Measurements from ENCODE around the gene RPS6KA4. TPM values are rescaled to one million over a fixed set of nuclear protein-coding genes. Genes with fewer than 3 reads are reported as not detected.

The RPS6KA4 gene
- 10 to 100 TPM; 19.1 to 36.1 (median 26.0) TPM for total RNA-seq

GRCh38 chr11:64358907-64359711 is at the start of gene RPS6KA4:
Gene RPS6KA4, plus strand, starts transcription at chr11:64359162. Its CDS starts 74 bp downstream, at chr11:64359236.
- H3K36me3 ChIP-seq, result peaks cover 12 to 41% (median 40%) of the 10 kb centered on the region in 4 donors
- H3K4me1 ChIP-seq, result peaks cover 33 to 50% (median 48%) of the 10 kb centered on the region in 4 donors
- peak within 1 kb of the TSS; percentile 83 to 89 (median 86) for H3K27ac ChIP-seq (replicated peaks in 1 of 4)
- peak within 1 kb of the TSS; percentile 76 to 96 (median 78) for H3K4me3 ChIP-seq
- H3K27me3 ChIP-seq, result no peaks in the 10 kb centered on the region
- H3K9me3 ChIP-seq, result no peaks in the 10 kb centered on the region
- no peak for DNase-seq (ENCODE audit: extremely low spot score)
- TF ChIP-seq POLR2AphosphoS5 (IDR thresholded peaks at IDR 0.05) (peak; percentile 58 to 75), POLR2A (IDR thresholded peaks at IDR 0.05; ENCODE audit: low read depth) (no peak)
- WGBS, result under 1% methylated on average over 68 of the region's 70 CpGs
- intact Hi-C loops (cut with DNase I), result no loop called here

- intact Hi-C loops (cut with DNase I), result no loop called here
- 89% methylated on average over 10 of the region's 10 CpGs for WGBS
- Histone ChIP-seq H3K4me3 (no peak overlapping the region), H3K4me1 (peaks cover 14 to 41% (median 31%) of the 10 kb centered on the region in 4 donors), H3K36me3 (peaks cover 12 to 42% (median 34%) of the 10 kb centered on the region in 4 donors), H3K9me3 (no peaks in the 10 kb centered on the region), H3K27me3 (no peaks in the 10 kb centered on the region), H3K27ac (replicated peaks in 1 of 4) (peak overlapping the region; percentile 50 to 73 (median 66))
- TF ChIP-seq, protein P1, sequence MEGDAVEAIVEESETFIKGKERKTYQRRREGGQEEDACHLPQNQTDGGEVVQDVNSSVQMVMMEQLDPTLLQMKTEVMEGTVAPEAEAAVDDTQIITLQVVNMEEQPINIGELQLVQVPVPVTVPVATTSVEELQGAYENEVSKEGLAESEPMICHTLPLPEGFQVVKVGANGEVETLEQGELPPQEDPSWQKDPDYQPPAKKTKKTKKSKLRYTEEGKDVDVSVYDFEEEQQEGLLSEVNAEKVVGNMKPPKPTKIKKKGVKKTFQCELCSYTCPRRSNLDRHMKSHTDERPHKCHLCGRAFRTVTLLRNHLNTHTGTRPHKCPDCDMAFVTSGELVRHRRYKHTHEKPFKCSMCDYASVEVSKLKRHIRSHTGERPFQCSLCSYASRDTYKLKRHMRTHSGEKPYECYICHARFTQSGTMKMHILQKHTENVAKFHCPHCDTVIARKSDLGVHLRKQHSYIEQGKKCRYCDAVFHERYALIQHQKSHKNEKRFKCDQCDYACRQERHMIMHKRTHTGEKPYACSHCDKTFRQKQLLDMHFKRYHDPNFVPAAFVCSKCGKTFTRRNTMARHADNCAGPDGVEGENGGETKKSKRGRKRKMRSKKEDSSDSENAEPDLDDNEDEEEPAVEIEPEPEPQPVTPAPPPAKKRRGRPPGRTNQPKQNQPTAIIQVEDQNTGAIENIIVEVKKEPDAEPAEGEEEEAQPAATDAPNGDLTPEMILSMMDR (IDR thresholded peaks at IDR 0.05), result no peak
- TF ChIP-seq POLR2A (IDR thresholded peaks at IDR 0.05; ENCODE audit: low read depth) (no peak), EP300 (IDR thresholded peaks at IDR 0.05) (no peak)
- DNase-seq (ENCODE audit: extremely low spot score), result no peak
Measured at GRCh38 chr11:64312947-64313346, 46.0 kb upstream of the RPS6KA4 start.

DNA sequence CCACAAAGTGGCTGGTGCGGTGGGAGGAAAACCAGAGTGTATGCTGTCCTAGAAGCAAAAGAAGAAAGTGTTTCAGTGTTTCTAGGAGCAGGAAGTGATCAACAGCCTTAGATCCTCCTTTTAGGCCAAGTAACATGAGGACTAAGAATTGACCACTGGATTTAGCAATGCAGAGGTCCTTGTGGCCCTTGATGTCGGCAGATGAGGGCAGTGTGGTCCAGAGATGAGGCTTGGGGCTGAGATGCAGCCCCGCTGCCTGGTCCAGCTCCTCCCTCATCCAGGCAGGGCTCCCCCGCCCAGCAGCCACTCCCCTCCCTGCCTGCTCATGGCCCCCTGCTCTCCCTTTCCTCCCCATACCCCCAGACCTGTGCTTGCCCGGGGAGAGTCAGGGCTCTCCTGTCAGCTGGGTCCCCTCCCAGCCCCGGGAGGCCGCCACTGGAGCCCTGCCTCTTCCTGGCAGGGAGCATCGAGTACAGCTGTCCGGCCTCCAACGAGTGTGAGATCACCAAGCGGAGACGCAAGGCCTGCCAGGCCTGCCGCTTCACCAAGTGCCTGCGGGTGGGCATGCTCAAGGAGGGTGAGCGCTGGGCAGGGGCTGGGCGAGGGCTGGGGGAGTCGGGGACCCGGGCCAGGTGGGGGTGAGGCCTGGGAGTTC is 45.3 kb upstream of the RPS6KA4 start:
- Histone ChIP-seq H3K4me1 (peaks cover 16 to 45% (median 33%) of the 10 kb centered on the region in 4 donors), H3K27ac (replicated peaks in 1 of 4) (peak overlapping the region; percentile 50 to 73 (median 66)), H3K4me3 (peak overlapping the region in 1 of 4 donors; percentile 35), H3K36me3 (peaks cover 12 to 42% (median 34%) of the 10 kb centered on the region in 4 donors), H3K27me3 (no peaks in the 10 kb centered on the region), H3K9me3 (no peaks in the 10 kb centered on the region)
- TF ChIP-seq EP300 (IDR thresholded peaks at IDR 0.05) (no peak), POLR2AphosphoS5 (IDR thresholded peaks at IDR 0.05) (no peak), POLR2A (IDR thresholded peaks at IDR 0.05; ENCODE audit: low read depth) (no peak)
- TF ChIP-seq, protein P1 (IDR thresholded peaks at IDR 0.05), result no peak
- no peak for DNase-seq (ENCODE audit: extremely low spot score)
- intact Hi-C loops (cut with DNase I), result no loop called here
- WGBS, result 49% methylated on average over 6 of the region's 18 CpGs

DNA sequence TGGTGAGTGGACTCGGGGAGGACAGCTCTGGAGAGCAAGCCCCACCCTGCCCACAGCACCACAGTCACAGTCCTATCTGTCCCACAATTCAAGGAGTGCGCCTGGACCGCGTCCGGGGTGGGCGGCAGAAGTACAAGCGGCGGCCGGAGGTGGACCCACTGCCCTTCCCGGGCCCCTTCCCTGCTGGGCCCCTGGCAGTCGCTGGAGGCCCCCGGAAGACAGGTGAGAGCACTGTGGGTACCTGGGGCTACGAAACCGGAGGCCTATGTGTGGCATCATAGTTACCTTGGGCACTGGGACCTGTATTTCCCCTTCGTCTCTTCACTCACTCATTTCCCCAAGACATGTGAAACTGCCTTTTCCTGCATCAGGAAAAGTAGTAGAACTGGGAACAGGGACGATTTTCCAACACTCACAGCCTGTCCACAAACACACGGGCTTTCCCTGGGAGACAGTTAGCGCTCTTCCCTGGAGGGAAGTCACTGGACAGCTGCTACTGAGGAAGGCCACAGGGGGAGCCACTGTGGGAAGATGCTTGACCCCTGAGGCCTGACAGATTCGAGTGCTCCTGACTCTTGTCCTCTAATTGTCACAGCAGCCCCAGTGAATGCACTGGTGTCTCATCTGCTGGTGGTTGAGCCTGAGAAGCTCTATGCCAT is 44.7 kb upstream of the RPS6KA4 start:
- Histone ChIP-seq H3K4me3 (peak overlapping the region in 1 of 4 donors; percentile 35), H3K36me3 (peaks cover 12 to 37% (median 34%) of the 10 kb centered on the region in 4 donors), H3K27me3 (no peaks in the 10 kb centered on the region), H3K4me1 (peaks cover 23 to 51% (median 39%) of the 10 kb centered on the region in 4 donors), H3K27ac (replicated peaks in 1 of 4) (peak overlapping the region; percentile 50 to 73 (median 66)), H3K9me3 (no peaks in the 10 kb centered on the region)
- no peak for DNase-seq (ENCODE audit: extremely low spot score)
- intact Hi-C loops (cut with DNase I), result no loop called here
- 74% methylated on average over 9 of the region's 19 CpGs for WGBS
- no peak for TF ChIP-seq POLR2AphosphoS5 (IDR thresholded peaks at IDR 0.05)
- no peak for TF ChIP-seq POLR2A (IDR thresholded peaks at IDR 0.05; ENCODE audit: low read depth)
- TF ChIP-seq, protein P1 (IDR thresholded peaks at IDR 0.05), result no peak
- no peak for TF ChIP-seq EP300 (IDR thresholded peaks at IDR 0.05)

All from esophagus muscularis mucosa (tissue), 4 donors.